ENCODE results near the gene PCBP3. TPM values are rescaled to one million over a fixed set of nuclear protein-coding genes. Genes with fewer than 3 reads are reported as not detected.

Gene PCBP3
- total and polyA plus RNA-seq, 2 of the 13 experiments (the other 11 are each of a cell fraction or from before 2014, with no cell fraction given), result not detected

- in situ Hi-C loops (cut with HindIII; ENCODE audit: extremely low pct_ligation_motif_present, low pct_unique_long_range_greater_than_20kb) (no loop called here), intact Hi-C loops (cut with micrococcal nuclease; ENCODE audit: unreplicated experiment) (no loop called here)
- TF ChIP-seq FOXA1 (IDR thresholded peaks at IDR 0.05) (no peak), FOXA1 (CRISPR knock-in tag; IDR thresholded peaks at IDR 0.05) (no peak), MED1 (CRISPR knock-in tag; IDR thresholded peaks at IDR 0.05) (no peak), NR1H2 (CRISPR knock-in tag; IDR thresholded peaks at IDR 0.05; ENCODE audit: borderline replicate concordance, low read depth) (no peak), SOX5 (CRISPR knock-in tag; IDR thresholded peaks at IDR 0.05; ENCODE audit: borderline replicate concordance) (no peak), AGO1 (IDR thresholded peaks at IDR 0.05; ENCODE audit: low read depth, low read length, poor library complexity, severe bottlenecking) (no peak), AGO2 (optimal IDR thresholded peaks at IDR 0.05; ENCODE audit: low read depth, low read length) (no peak), ZNF770 (CRISPR knock-in tag; IDR thresholded peaks at IDR 0.05) (no peak), POLR2G (IDR thresholded peaks at IDR 0.05; ENCODE audit: low read depth, low read length) (no peak), RFXAP (CRISPR knock-in tag; IDR thresholded peaks at IDR 0.05; ENCODE audit: borderline replicate concordance) (no peak), CSRNP1 (CRISPR knock-in tag; IDR thresholded peaks at IDR 0.05) (no peak), ZMAT5 (CRISPR knock-in tag; IDR thresholded peaks at IDR 0.05; ENCODE audit: borderline replicate concordance, low read depth) (no peak), SMAD9 (CRISPR knock-in tag; IDR thresholded peaks at IDR 0.05) (no peak), MED8 (CRISPR knock-in tag; IDR thresholded peaks at IDR 0.05; ENCODE audit: insufficient replicate concordance) (no peak), NFIC (IDR thresholded peaks at IDR 0.05; ENCODE audit: low read length) (no peak), ELF4 (CRISPR knock-in tag; IDR thresholded peaks at IDR 0.05; ENCODE audit: borderline replicate concordance) (no peak)
- WGBS (ENCODE audit: low lambda C conversion rate), result 87% methylated on average over 73 of the region's 91 CpGs
- Histone ChIP-seq H3K4me2 (ENCODE audit: low read depth, low read length) (no peak overlapping the region), H3K4me3 (replicated peaks in 1 of 3; ENCODE audit: insufficient read depth in 1 of 3, low read depth in 2 of 3, low read length in 3 of 3) (no peak overlapping the region), H3K27ac (ENCODE audit: extremely low read length, insufficient read depth, low read length) (no peak overlapping the region), H2AFZ (ENCODE audit: low read length) (no peak overlapping the region), H3K9ac (ENCODE audit: insufficient read depth, low read depth, low read length) (no peak overlapping the region), H3K27me3 (ENCODE audit: control insufficient read depth in 1 of 2, insufficient read depth in 2 of 2, low read length in 2 of 2) (peaks cover 0 to 7% of the 10 kb centered on the region in 2 experiments; a peak in 3 of 5 replicates), H3K79me2 (ENCODE audit: insufficient read depth, low read length) (no peaks in the 10 kb centered on the region), H3K36me3 (replicated peaks in 1 of 2; ENCODE audit: control insufficient read depth in 1 of 2, insufficient read depth in 2 of 2, low read length in 2 of 2) (no peaks in the 10 kb centered on the region), H3K4me1 (ENCODE audit: insufficient read depth, low read length) (no peaks in the 10 kb centered on the region), H4K20me1 (ENCODE audit: insufficient read depth, low read length) (no peaks in the 10 kb centered on the region), H3K9me3 (ENCODE audit: low read length) (no peaks in the 10 kb centered on the region)
- no peak for ATAC-seq
- CTCF ChIA-PET (ENCODE audit: low intra/inter-chr PET ratio, low total read pairs), result no interaction called here
- POLR2A ChIA-PET, result no interaction called here
- no peak for DNase-seq (ENCODE audit: low spot score)
- FAIRE-seq, result no peak
- no TSS peak for BruUV-seq (replicated peaks)
Measured at GRCh38 chr21:45642122-45642813, 1.3 kb upstream of the PCBP3 start.

Data from HepG2 (cell line).